NCI-H1417 treated with DMSO at 0.1 percent for 48 hours (cell line): Measurements from ENCODE around the gene ARHGAP9.

ENCODE experiments used
- DNase-seq: peaks from one replicate; lab custom pipeline; 2025; lab: John Stamatoyannopoulos, UW

ARHGAP9 gene

DNA sequence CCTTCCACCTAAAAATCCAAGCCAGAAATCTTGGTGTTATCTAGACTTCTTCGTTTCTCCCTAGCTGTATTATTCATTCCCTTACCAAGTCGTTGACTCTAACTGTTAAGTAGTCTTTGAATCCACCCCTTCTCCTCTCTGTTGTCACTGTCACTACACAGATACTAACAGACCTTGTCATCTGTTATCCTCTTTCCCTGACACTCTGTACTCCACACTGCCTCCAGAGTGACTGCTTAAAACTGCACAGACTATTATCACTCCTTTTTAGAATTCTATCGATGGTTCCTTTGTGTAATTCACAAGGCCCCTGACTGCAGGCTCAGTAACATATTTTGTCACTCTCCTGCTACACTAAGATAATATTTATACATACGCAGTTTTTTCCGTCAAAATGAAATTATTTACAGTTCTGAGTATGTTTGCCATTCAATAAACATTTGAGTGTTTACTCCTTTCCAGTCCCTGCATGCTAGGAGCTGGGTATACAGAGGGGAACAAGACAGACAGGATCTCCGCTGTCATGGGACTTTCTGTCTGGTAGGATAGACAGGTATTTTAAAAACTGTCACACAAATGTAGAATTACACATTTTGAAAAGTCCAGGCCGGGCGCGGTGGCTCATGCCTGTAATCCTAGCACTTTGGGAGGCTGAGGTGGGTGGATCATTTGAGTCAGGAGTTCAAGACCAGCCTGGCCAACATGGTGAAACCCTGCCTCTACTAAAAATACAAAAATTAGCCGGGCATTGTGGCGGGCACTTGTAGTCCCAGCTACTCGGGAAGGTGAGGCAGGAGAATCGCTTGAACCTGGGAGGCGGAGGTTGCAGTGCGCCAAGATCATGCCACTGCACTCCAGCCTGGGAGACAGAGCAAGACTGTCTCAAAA, 12.0 kb upstream of the ARHGAP9 start:
- DNase-seq: no peak

GRCh38 chr12:57490126-57490525, 10.5 kb upstream of the ARHGAP9 start:
- no peak for DNase-seq

DNA sequence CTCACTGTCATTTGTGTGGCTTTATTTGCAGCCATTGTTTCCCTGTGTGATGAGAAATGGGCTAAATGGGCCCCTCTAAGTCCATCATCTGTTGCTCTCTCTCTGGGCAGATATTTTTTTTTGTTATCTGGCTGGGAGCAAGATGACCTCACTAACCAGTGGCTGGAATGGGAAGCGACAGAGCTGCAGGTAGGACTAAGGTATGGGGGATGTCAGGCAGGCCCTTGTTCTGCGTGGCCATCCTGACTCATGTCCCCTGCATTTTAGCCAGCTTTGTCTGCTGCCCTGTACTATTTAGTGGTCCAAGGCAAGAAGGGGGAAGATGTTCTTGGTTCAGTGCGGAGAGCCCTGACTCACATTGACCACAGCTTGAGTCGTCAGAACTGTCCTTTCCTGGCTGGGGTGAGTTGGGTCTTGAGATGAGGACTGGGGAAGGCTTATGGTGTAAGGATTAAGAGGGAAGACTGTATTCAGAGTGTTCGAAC, 9.5 kb upstream of the ARHGAP9 start:
- DNase-seq: no peak

DNA sequence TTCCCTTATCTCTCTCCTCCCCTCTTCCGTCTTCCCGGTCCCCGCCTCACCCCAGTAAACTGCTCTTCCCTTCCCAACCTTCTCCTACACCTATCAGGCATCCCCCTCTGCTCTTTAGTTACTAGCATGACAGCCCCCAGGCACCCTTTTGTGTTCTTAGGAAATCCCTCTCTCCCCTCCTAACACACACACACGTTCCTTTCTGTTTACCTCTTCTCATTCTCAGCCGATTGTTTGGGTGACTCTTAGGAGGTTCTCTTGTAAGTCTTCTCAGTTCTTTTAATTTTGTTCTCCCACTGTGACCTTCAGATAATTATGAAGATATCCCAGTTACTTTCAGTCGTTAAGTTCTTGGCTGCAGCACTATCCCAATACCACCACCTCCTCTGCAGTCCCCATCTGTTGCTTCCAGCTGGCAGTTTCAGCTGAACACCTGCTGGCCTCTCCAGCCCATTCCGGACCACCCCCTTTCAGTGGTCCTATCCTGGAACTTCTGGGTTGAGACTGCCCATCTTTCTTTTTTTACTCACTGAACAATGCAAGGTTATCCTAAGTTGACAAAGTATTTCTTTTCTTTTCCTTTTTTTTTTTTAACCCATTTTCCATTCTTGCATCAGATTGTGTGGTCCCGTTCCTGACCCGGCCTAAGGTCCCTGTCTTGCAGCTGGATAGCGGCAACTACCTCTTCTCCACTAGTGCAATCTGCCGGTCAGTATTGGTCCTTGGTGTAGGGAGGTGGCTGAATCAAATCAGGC, 8.9 kb upstream of the ARHGAP9 start:
- DNase-seq: no peak

GRCh38 chr12:57487597-57488401, 8.1 kb upstream of the ARHGAP9 start, which contains the start of gene MARS1:
Gene MARS1 (plus strand): TSS chr12:57488068. CDS start chr12:57488091, 23 bp downstream.
- DNase-seq: peak; percentile 93

DNA sequence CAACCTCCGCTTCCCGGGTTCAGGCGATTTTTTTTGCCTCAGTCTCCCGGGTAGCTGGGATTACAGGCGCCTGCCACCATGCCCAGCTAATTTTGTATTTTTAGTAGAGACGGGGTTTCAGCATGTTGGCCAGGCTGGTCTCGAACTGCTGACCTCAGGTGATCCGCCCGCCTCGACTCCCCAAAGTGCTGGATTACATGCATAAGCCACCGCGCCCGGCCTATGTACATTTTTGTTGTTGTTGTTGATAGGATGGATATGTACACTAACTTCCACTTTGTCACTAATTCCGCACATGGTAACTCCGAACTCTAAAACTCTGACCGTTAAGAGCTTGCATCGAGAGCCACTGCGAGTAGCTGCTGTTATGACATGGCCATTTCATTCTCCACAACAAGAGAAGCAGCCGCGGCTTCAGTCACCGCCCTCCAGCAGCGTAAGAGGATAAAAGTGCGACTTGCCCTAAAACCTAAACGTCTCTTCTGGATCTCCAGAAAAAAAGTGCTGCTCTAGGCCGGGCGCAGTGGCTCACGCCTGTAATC, 7.5 kb upstream of the ARHGAP9 start:
- DNase-seq: no peak

GRCh38 chr12:57485695-57486094, 6.0 kb upstream of the ARHGAP9 start:
- DNase-seq: no peak

DNA sequence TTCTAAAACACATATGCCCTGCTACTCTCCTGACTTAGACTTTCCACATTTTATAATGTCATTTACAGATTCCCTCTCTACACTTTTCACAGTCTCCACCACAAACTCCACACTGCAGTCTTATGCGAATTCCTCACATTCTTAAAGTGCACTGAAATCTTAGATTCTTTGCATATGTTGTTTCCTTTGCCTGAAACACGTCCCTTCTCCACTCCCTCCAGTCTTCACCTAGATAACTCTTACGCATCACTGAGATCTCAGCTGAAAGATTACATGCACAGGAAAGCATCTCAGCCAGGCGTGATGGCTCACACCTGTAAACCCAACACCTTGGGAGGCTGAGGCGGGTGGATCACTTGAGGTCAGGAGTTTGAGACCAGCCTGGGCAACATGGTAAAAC, 3.8 kb upstream of the ARHGAP9 start:
- DNase-seq: no peak

GRCh38 chr12:57481671-57482070, 2.0 kb upstream of the ARHGAP9 start:
- DNase-seq: no peak

GRCh38 chr12:57479043-57479375, 657 bp downstream of the ARHGAP9 start:
- DNase-seq: no peak

GRCh38 chr12:57477710-57478681, 1.7 kb downstream of the ARHGAP9 start:
- DNase-seq: no peak

GRCh38 chr12:57476993-57477709, 2.5 kb downstream of the ARHGAP9 start:
- DNase-seq: no peak

GRCh38 chr12:57476162-57476992, 3.3 kb downstream of the ARHGAP9 start:
- DNase-seq: no peak

DNA sequence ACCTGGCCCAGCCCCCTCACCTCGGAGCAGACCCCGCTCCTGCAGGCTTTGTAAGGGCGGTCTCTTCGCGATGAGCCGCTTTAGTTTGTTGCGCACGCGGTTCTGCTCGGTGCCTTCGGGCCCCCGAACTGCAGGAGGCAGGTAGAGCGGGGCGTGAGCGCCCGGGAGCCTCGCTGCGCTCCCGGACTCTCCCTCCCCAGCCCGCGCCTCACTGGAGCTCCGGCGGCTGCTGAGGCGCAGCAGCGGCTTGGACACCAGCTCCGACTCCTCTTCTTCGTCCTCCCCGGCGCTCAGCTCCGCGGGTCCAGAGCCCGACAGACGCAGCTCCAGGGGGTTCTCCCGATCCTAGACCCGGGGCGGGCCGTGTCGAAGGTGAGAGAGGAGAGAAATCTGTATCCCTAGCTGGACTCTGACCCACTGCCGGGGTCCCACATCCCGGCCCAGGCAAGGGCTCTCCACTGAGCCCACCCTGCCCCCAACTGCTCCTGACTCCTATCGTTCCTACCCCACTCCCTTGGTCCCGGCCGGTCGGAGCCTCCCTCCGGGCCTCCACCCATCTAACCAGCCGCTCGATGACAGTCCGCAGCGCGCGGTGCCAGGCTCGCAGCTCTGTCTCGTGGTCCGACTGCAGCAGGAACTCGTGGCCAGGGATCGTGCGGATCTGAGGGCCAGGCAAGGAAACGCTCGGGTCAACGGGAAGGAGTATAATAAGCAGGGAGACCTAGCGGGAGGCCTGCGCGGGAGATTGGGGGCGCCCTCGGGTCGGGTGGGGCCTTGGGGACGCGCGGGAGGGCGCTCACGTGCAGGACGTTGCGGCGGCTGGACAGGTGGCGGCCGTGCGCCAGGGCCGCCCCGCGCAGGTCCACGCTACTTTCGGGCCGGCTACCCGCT, 4.2 kb downstream of the ARHGAP9 start:
- DNase-seq: no peak

DNA sequence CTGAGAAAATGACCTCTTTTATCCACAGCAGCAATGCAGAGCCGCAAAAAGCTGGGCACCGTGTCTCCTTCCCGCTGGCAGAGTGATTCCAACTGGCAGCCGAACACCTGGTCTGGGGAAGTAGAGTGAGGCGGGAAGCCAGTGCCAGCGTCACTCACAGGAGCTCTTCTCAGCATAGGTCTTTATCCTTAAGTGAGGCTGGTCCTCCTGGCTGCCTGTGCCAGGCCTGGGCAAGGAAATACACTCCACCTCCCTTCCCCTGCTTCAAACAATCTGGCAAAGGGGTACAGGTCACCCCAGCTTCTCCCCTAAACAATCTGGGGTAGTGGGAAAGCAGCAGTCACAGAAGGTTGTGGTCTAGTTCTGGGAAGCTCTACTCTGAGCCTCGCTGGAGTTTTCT, 4.8 kb downstream of the ARHGAP9 start:
- DNase-seq: no peak

GRCh38 chr12:57474430-57474829, 5.2 kb downstream of the ARHGAP9 start:
- no peak for DNase-seq

DNA sequence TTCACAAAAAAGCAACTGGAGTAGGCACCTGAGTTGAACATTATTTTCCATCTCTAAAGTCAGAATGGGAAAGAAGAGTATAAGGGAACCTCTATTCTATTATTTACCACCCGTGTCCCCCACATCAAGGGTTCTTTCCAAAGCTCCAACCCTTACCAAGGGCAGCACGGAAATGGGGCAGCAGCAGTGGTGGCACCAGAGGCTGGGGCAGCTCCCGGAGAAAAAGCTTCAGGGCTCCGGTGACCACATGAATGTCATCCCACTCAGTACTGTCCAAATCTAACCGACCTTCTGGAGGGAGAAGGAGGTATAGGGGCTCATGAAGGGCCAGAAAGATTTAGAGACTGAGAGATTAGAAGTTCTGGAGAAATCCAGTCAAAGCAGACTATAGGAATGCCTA, 5.8 kb downstream of the ARHGAP9 start:
- no peak for DNase-seq

GRCh38 chr12:57473392-57473791, 6.3 kb downstream of the ARHGAP9 start:
- no peak for DNase-seq
